SU-DHL-6 (cell line): ENCODE data around the gene ECI1.

Experiments used
- H2AFZ ChIP-seq: fragments of 200-600 bp; sonication (generic); 2 replicates; pipeline ENCODE4 v1.6.1; 2014; ENCODE audit warnings: low read depth, mild to moderate bottlenecking, moderate library complexity, mixed read lengths, antibody characterized with exemption, low read length; ENCODE audit not compliant: severe bottlenecking
- H3F3A ChIP-seq: fragments of 200-600 bp; shearing (Covaris generic); 2 replicates; pipeline ENCODE4 v1.6.0; 2016; ENCODE audit warnings: antibody characterized with exemption, mild to moderate bottlenecking; ENCODE audit not compliant: insufficient read depth
- H3K27ac ChIP-seq: fragments of 200-600 bp; sonication (generic); 2 replicates; pipeline ENCODE4 v1.5.1; 2016; ENCODE audit warnings: low read depth, mild to moderate bottlenecking, low read length, moderate library complexity, mixed read lengths
- H3K27me3 ChIP-seq: fragments of 200-600 bp; sonication (generic), shearing (Covaris generic); 2 replicates; pipeline ENCODE4 v1.6.0; 2014; ENCODE audit warnings: mild to moderate bottlenecking, low read length
- H3K36me3 ChIP-seq: fragments of 200-600 bp; sonication (generic); 2 replicates; pipeline ENCODE4 v1.6.1; 2014; ENCODE audit warnings: mild to moderate bottlenecking, low read length, mixed read lengths
- H3K4me2 ChIP-seq: fragments of 300-600, 200-600 bp; shearing (Covaris generic), sonication (generic); 2 replicates; pipeline ENCODE4 v1.6.0; 2014; ENCODE audit warnings: low read length, low read depth, mild to moderate bottlenecking; ENCODE audit not compliant: poor library complexity, severe bottlenecking
- H3K4me3 ChIP-seq: fragments of 200-600 bp; sonication (generic); 2 replicates; pipeline ENCODE4 v1.5.1; 2014; ENCODE audit warnings: antibody characterized with exemption, low read length, mild to moderate bottlenecking, mixed read lengths; ENCODE audit not compliant: insufficient read depth, poor library complexity, severe bottlenecking
- H3K79me2 ChIP-seq: fragments of 200-600 bp; sonication (generic); 2 replicates; pipeline ENCODE4 v1.6.1; 2014; ENCODE audit warnings: mild to moderate bottlenecking, low read length, moderate library complexity; ENCODE audit not compliant: insufficient read depth
- H3K9ac ChIP-seq: fragments of 200-600 bp; sonication (generic); 2 replicates; pipeline ENCODE4 v1.7.0; 2014; ENCODE audit warnings: mild to moderate bottlenecking, low read length
- H3K9me2 ChIP-seq: fragments of 200-600 bp; sonication (generic); replicated peaks from 2 replicates; pipeline ENCODE4 v1.6.1; 2014; ENCODE audit warnings: low read length; ENCODE audit not compliant: insufficient read depth
- H3K9me3 ChIP-seq: fragments of 200-600 bp; sonication (generic); 2 replicates; pipeline ENCODE4 v1.6.1; 2014; ENCODE audit warnings: low read length, mixed read lengths; ENCODE audit not compliant: insufficient read depth
- H4K20me1 ChIP-seq: fragments of 200-600 bp; sonication (generic); 2 replicates; pipeline ENCODE4 v1.6.1; 2014; ENCODE audit warnings: low read depth, mild to moderate bottlenecking, antibody characterized with exemption, low read length, moderate library complexity, mixed read lengths
- EZH2phosphoT487 ChIP-seq: fragments of 200-600 bp; sonication (generic), shearing (Covaris generic); conservative IDR thresholded peaks from 2 replicates; pipeline ENCODE4 v1.6.1; 2018; ENCODE audit warnings: mild to moderate bottlenecking, antibody characterized with exemption, low read length, moderate library complexity, mixed read lengths
- TF ChIP-seq, protein P1 (sequence below): fragments of 200-600 bp; sonication (generic); IDR thresholded peaks from one replicate; pipeline ENCODE4 v1.5.1; 2017; ENCODE audit warnings: antibody characterized with exemption, mild to moderate bottlenecking, low read length, moderate library complexity; ENCODE audit not compliant: insufficient read depth, poor library complexity, severe bottlenecking

The ECI1 gene

DNA sequence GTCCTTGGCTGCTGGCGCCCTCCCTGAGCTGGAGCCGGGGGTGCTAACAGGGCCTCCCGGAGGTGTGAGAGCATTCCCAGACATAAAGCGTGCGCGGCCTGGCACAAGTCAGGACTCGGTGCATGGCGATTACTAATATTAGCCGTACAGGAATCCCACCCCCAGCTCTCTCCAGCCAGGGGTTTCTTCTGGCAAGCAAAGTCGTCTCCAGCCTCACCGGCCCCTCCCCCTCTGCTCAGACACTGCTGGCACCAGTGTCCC, 60.0 kb downstream of the ECI1 start:
- H4K20me1 ChIP-seq = no peaks in the 10 kb centered on the region
- no peak overlapping the region for H3K4me3 ChIP-seq
- no peaks in the 10 kb centered on the region for H3K79me2 ChIP-seq
- no peak overlapping the region for H3K27ac ChIP-seq
- H3K36me3 ChIP-seq = no peaks in the 10 kb centered on the region
- H3K27me3 ChIP-seq = no peaks in the 10 kb centered on the region
- H3K9ac ChIP-seq = no peak overlapping the region
- TF ChIP-seq, protein P1, sequence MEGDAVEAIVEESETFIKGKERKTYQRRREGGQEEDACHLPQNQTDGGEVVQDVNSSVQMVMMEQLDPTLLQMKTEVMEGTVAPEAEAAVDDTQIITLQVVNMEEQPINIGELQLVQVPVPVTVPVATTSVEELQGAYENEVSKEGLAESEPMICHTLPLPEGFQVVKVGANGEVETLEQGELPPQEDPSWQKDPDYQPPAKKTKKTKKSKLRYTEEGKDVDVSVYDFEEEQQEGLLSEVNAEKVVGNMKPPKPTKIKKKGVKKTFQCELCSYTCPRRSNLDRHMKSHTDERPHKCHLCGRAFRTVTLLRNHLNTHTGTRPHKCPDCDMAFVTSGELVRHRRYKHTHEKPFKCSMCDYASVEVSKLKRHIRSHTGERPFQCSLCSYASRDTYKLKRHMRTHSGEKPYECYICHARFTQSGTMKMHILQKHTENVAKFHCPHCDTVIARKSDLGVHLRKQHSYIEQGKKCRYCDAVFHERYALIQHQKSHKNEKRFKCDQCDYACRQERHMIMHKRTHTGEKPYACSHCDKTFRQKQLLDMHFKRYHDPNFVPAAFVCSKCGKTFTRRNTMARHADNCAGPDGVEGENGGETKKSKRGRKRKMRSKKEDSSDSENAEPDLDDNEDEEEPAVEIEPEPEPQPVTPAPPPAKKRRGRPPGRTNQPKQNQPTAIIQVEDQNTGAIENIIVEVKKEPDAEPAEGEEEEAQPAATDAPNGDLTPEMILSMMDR = no peak
- no peaks in the 10 kb centered on the region for H3K9me3 ChIP-seq
- no peaks in the 10 kb centered on the region for H3F3A ChIP-seq
- no peak overlapping the region for H3K4me2 ChIP-seq
- no peak overlapping the region for H2AFZ ChIP-seq
- H3K9me2 ChIP-seq = no peaks in the 10 kb centered on the region

DNA sequence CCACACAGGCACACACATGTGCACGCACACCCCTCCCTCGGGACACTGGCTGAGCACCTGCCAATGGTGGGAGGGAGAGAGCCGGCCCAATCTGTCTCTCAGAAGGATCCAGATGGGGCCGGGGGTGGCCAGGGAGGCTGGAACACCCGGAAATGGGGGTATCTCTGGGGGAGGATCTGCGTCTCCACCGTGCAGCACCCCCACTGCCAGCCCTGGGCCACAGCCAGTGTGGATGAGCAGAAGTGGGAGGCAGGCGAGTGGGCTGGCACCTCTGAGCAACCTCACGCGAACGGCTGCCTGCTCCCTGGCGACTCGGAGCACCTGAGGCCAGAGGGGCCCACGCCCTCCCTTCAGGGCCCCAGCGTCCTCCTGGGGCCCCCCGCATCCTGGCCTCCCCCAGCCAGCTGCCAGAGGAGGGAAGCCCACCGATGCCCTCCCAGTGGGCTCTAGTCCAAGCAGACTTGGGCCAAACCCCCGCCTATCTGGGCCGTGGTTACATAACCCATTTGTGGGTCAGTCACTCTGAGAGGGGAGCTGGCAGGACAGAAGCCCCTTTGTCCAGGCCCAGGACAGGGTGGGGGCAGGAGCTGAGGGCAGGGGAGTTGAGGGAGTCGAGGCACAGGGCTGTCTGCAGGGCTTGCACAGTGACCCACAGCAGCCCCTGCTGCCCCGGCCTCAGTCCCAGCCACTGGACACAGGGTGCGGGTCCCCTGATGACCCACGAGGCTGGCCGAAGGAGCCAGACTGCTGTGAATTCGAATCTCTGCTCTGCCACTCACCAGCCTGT, 60.5 kb downstream of the ECI1 start:
- no peaks in the 10 kb centered on the region for H3F3A ChIP-seq
- no peaks in the 10 kb centered on the region for H3K36me3 ChIP-seq
- no peaks in the 10 kb centered on the region for H4K20me1 ChIP-seq
- H3K4me3 ChIP-seq = no peak overlapping the region
- TF ChIP-seq EZH2phosphoT487 = no peak
- TF ChIP-seq, protein P1 = no peak
- H3K9me3 ChIP-seq = no peaks in the 10 kb centered on the region
- no peak overlapping the region for H3K4me2 ChIP-seq
- H3K9me2 ChIP-seq = no peaks in the 10 kb centered on the region
- H3K27ac ChIP-seq = no peak overlapping the region
- no peak overlapping the region for H2AFZ ChIP-seq
- H3K79me2 ChIP-seq = no peaks in the 10 kb centered on the region
- H3K27me3 ChIP-seq = no peaks in the 10 kb centered on the region
- H3K9ac ChIP-seq = no peak overlapping the region

DNA sequence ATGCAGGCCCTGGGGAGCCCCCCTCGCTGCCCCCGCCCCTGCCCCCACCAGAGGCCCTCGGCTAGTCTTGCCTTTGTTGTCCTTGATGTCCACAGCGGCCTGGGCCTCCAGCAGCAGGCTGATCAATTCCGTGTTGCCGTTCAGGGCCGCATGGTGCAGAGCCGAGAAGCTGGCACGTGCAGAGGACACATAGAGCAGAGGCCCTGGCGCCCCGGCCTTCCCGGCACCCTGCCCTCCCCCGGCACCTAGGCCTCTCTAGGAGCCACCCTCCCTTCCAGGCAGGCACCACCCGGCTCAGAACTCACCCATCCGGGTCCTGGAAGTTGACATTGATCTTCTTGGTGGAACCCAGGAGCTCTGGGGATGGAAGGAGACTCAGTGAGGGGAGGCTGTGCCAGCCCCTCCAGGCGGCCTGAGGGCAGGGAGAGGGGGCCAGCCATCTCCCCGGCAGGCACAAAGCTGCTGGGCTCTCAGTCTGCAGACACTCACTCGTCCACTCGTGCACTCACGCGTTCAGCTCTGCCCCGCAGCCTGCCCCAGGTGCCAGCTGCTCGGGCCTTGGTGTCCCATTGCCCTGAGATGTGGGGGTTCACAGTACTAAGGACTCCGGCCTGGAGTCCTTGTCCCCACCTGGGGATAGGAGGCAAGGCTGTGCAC, 61.3 kb downstream of the ECI1 start:
- Histone ChIP-seq H3F3A (no peaks in the 10 kb centered on the region), H3K27ac (no peak overlapping the region), H3K79me2 (no peaks in the 10 kb centered on the region), H3K9ac (no peak overlapping the region), H3K4me3 (no peak overlapping the region), H3K9me2 (no peaks in the 10 kb centered on the region), H3K36me3 (no peaks in the 10 kb centered on the region), H3K9me3 (no peaks in the 10 kb centered on the region), H3K27me3 (no peaks in the 10 kb centered on the region), H4K20me1 (no peaks in the 10 kb centered on the region), H2AFZ (no peak overlapping the region), H3K4me2 (no peak overlapping the region)
- TF ChIP-seq, protein P1 = no peak
- no peak for TF ChIP-seq EZH2phosphoT487
